Astrocyte (in vitro differentiated cells and primary cell): ENCODE results near the gene P4HA2. TPM values are rescaled to one million over a fixed set of nuclear protein-coding genes. Genes with fewer than 3 reads are reported as not detected.
"Not testable (repeated sequence)": the region's sequence is repeated elsewhere in the genome, so short reads cannot be mapped to it uniquely, and the experiment has no call there.

ENCODE experiments used
- DNase-seq: peaks from one replicate; pipeline ENCODE4 v3.0.0-alpha.2; 2010; ENCODE audit warnings: low read depth
- FAIRE-seq: peaks from 2 replicates; lab custom pipeline; 2011; peaks lifted over from hg19 to GRCh38; lab: Jason Lieb, UNC
- H2AFZ ChIP-seq: 2 replicates; pipeline ENCODE4 v1.6.0; 2012; ENCODE audit warnings: low read depth, low read length, inconsistent platforms
- H3K27ac ChIP-seq: 2 replicates; pipeline ENCODE4 v1.5.1; 2011; ENCODE audit warnings: low read depth, low read length, inconsistent platforms
- H3K27me3 ChIP-seq: 2 replicates; pipeline ENCODE4 v1.6.0; 2011; ENCODE audit warnings: low read length, inconsistent platforms; ENCODE audit not compliant: insufficient read depth
- H3K36me3 ChIP-seq: 2 replicates; pipeline ENCODE4 v1.5.1; 2011; ENCODE audit warnings: low read length, inconsistent platforms; ENCODE audit not compliant: insufficient read depth
- H3K4me1 ChIP-seq: 2 replicates; pipeline ENCODE4 v1.5.1; 2011; ENCODE audit warnings: low read length, inconsistent platforms; ENCODE audit not compliant: insufficient read depth
- H3K4me2 ChIP-seq: 2 replicates; pipeline ENCODE4 v1.6.0; 2012; ENCODE audit warnings: low read length, inconsistent platforms
- H3K4me3 ChIP-seq: 2 replicates; pipeline ENCODE4 v1.5.1; 2011; ENCODE audit warnings: low read depth, mild to moderate bottlenecking, low read length, inconsistent platforms; ENCODE audit not compliant: insufficient read depth
- H3K79me2 ChIP-seq: 2 replicates; pipeline ENCODE4 v1.6.0; 2012; ENCODE audit warnings: mild to moderate bottlenecking, low read length, inconsistent platforms; ENCODE audit not compliant: insufficient read depth
- H3K9ac ChIP-seq: 2 replicates; pipeline ENCODE4 v1.6.0; 2012; ENCODE audit warnings: mild to moderate bottlenecking, low read length, inconsistent platforms
- H3K9me3 ChIP-seq: 2 replicates; pipeline ENCODE4 v1.5.1; 2012; ENCODE audit warnings: low read depth, mild to moderate bottlenecking, low read length, inconsistent platforms; ENCODE audit not compliant: insufficient read depth
- H4K20me1 ChIP-seq: 2 replicates; pipeline ENCODE4 v1.6.0; 2012; ENCODE audit warnings: low read length, inconsistent platforms; ENCODE audit not compliant: insufficient read depth
- H3K27ac Mint-ChIP-seq: one replicate; pipeline ENCODE4 v1.8.0; 2021; ENCODE audit warnings: mild to moderate bottlenecking, mixed read lengths; ENCODE audit not compliant: unreplicated experiment
- H3K27me3 Mint-ChIP-seq: one replicate; pipeline ENCODE4 v1.8.0; 2021; ENCODE audit warnings: low read depth, mixed read lengths; ENCODE audit not compliant: unreplicated experiment
- H3K36me3 Mint-ChIP-seq: one replicate; pipeline ENCODE4 v1.8.0; 2021; ENCODE audit warnings: low read depth, mixed read lengths; ENCODE audit not compliant: unreplicated experiment
- H3K4me1 Mint-ChIP-seq: one replicate; pipeline ENCODE4 v1.8.0; 2021; ENCODE audit warnings: low read depth, mixed read lengths; ENCODE audit not compliant: unreplicated experiment
- H3K4me3 Mint-ChIP-seq: one replicate; pipeline ENCODE4 v1.8.0; 2021; ENCODE audit warnings: mild to moderate bottlenecking, moderate library complexity, mixed read lengths; ENCODE audit not compliant: unreplicated experiment
- H3K9me3 Mint-ChIP-seq: one replicate; pipeline ENCODE4 v1.8.0; 2021; ENCODE audit warnings: mild to moderate bottlenecking, mixed read lengths; ENCODE audit not compliant: unreplicated experiment
- EZH2 ChIP-seq: IDR thresholded peaks from 2 replicates; pipeline ENCODE4 v1.6.1; 2012; ENCODE audit warnings: mild to moderate bottlenecking, low read length, inconsistent platforms; ENCODE audit not compliant: insufficient read depth
- total RNA-seq: library from RNA; stranded (reverse); gene quantifications from 2 replicates; pipeline ENCODE4 v1.2.1, GENCODE V29; 2021
- TF ChIP-seq, protein P1 (sequence below): IDR thresholded peaks from 2 replicates; pipeline ENCODE4 v1.5.1; 2011; ENCODE audit warnings: low read depth, mild to moderate bottlenecking, inconsistent platforms, low read length, moderate library complexity; ENCODE audit not compliant: insufficient read depth

The P4HA2 gene
- total RNA-seq, 1 donor from 2014 or later = 214 TPM

DNA sequence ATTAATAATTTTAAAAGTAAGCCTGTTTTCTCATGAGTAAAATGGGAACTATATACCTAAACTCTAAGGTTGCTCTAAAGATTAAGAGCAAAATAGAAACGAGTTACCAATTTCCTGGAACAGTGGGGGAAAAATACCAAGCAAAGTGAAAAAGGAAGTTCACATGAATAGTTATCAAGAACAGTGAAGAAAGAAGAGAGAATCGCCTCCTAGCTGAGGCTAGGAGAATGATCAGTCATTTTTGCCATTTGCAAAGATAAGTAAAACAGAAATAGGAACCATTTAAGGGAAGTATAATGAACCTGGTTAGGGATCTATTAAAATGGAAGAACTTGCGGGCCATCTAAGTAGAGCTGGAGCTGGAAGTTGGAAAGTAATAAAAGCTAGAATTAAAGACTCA lies 50.7 kb downstream of the P4HA2 start:
- Histone ChIP-seq H3K27ac (no peak overlapping the region), H3K9me3 (no peaks in the 10 kb centered on the region), H3K4me1 (no peaks in the 10 kb centered on the region), H3K79me2 (no peaks in the 10 kb centered on the region), H3K27me3 (no peaks in the 10 kb centered on the region), H3K4me3 (no peak overlapping the region), H3K4me2 (no peak overlapping the region), H3K9ac (no peak overlapping the region), H2AFZ (no peak overlapping the region), H3K36me3 (no peaks in the 10 kb centered on the region), H4K20me1 (no peaks in the 10 kb centered on the region)
- H3K4me1 Mint-ChIP-seq = peaks cover 3% of the 10 kb centered on the region
- no peak overlapping the region for H3K4me3 Mint-ChIP-seq
- no peak overlapping the region for H3K27ac Mint-ChIP-seq
- H3K36me3 Mint-ChIP-seq = no peaks in the 10 kb centered on the region
- FAIRE-seq (no peak), DNase-seq (no peak)
- H3K27me3 Mint-ChIP-seq = peaks cover 7% of the 10 kb centered on the region
- no peaks in the 10 kb centered on the region for H3K9me3 Mint-ChIP-seq
- TF ChIP-seq, protein P1, sequence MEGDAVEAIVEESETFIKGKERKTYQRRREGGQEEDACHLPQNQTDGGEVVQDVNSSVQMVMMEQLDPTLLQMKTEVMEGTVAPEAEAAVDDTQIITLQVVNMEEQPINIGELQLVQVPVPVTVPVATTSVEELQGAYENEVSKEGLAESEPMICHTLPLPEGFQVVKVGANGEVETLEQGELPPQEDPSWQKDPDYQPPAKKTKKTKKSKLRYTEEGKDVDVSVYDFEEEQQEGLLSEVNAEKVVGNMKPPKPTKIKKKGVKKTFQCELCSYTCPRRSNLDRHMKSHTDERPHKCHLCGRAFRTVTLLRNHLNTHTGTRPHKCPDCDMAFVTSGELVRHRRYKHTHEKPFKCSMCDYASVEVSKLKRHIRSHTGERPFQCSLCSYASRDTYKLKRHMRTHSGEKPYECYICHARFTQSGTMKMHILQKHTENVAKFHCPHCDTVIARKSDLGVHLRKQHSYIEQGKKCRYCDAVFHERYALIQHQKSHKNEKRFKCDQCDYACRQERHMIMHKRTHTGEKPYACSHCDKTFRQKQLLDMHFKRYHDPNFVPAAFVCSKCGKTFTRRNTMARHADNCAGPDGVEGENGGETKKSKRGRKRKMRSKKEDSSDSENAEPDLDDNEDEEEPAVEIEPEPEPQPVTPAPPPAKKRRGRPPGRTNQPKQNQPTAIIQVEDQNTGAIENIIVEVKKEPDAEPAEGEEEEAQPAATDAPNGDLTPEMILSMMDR = no peak
- TF ChIP-seq EZH2 = no peak

DNA sequence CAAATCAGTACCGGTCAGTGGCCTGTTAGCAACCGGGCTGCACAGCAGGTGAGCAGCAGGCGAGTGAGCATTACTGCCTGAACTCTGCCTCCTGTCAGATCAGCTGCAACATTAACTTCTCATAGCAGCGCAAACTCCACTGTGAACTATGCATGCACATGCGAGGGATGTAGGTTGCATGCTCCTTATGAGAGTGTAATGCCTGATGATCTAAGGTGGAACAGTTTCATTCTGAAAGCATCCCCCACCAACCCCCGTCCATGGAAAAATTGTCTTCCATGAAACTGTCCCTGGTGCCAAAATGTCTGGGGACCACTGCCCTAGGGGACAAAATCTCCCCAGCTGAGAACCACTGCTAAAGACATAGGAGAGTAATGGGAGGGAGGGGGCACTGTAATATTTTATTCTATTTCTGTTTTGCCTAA lies 51.1 kb downstream of the P4HA2 start:
- no peaks in the 10 kb centered on the region for H3K79me2 ChIP-seq
- no peaks in the 10 kb centered on the region for H3K9me3 ChIP-seq
- H2AFZ ChIP-seq = no peak overlapping the region
- H3K27ac ChIP-seq = no peak overlapping the region
- no peak for DNase-seq
- H3K4me1 ChIP-seq = no peaks in the 10 kb centered on the region
- FAIRE-seq = no peak
- no peaks in the 10 kb centered on the region for H3K9me3 Mint-ChIP-seq
- H3K4me1 Mint-ChIP-seq = peaks cover 3% of the 10 kb centered on the region
- H3K27me3 ChIP-seq = no peaks in the 10 kb centered on the region
- no peak overlapping the region for H3K4me3 Mint-ChIP-seq
- H3K27ac Mint-ChIP-seq = no peak overlapping the region
- no peak overlapping the region for H3K4me2 ChIP-seq
- H3K4me3 ChIP-seq = no peak overlapping the region
- no peak for TF ChIP-seq EZH2
- H3K36me3 Mint-ChIP-seq = no peaks in the 10 kb centered on the region
- H3K36me3 ChIP-seq = no peaks in the 10 kb centered on the region
- no peaks in the 10 kb centered on the region for H4K20me1 ChIP-seq
- H3K27me3 Mint-ChIP-seq = peaks cover 7% of the 10 kb centered on the region
- H3K9ac ChIP-seq = no peak overlapping the region

DNA sequence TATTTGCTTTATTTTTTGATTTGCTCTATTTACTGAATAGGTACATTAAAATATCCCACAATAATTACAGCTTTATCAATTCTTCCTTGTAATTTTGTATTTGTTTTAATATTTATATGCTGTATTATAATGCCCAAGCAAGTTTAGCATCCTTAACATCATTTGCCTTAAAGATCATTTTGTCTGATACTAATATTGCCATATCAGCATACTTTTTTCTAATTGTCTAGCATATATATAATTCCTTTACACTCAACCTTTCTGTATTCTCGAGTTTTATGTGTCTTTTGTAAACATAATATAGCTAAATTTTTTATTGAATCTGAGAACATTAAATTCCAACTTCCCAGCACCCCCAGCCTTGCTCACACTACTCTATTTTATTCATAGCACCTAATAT lies 64.7 kb downstream of the P4HA2 start:
- no peak overlapping the region for H3K27ac Mint-ChIP-seq
- Histone ChIP-seq H3K4me2 (no peak overlapping the region), H4K20me1 (no peaks in the 10 kb centered on the region), H3K9me3 (no peaks in the 10 kb centered on the region), H3K9ac (no peak overlapping the region), H3K79me2 (no peaks in the 10 kb centered on the region), H2AFZ (no peak overlapping the region), H3K27ac (no peak overlapping the region), H3K4me1 (no peaks in the 10 kb centered on the region), H3K27me3 (no peaks in the 10 kb centered on the region), H3K36me3 (no peaks in the 10 kb centered on the region), H3K4me3 (no peak overlapping the region)
- peaks cover 7% of the 10 kb centered on the region for H3K27me3 Mint-ChIP-seq
- H3K4me1 Mint-ChIP-seq = no peaks in the 10 kb centered on the region
- H3K9me3 Mint-ChIP-seq = peaks cover 5% of the 10 kb centered on the region
- no peak overlapping the region for H3K4me3 Mint-ChIP-seq
- TF ChIP-seq EZH2 = no peak
- TF ChIP-seq, protein P1 = no peak
- DNase-seq (no peak), FAIRE-seq (no peak)
- peaks cover under 1% of the 10 kb centered on the region for H3K36me3 Mint-ChIP-seq

DNA sequence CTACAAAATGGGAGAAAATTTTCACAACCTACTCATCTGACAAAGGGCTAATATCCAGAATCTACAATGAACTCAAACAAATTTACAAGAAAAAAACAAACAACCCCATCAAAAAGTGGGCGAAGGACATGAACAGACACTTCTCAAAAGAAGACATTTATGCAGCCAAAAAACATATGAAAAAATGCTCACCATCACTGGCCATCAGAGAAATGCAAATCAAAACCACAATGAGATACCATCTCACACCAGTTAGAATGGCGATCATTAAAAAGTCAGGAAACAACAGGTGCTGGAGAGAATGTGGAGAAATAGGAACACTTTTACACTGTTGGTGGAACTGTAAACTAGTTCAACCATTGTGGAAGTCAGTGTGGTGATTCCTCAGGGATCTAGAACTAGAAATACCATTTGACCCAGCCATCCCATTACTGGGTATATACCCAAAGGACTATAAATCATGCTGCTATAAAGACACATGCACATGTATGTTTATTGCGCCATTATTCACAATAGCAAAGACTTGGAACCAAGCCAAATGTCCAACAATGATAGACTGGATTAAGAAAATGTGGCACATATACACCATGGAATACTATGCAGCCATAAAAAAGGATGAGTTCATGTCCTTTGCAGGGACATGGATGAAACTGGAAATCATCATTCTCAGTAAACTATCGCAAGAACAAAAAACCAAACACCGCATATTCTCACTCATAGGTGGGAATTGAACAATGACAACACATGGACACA lies 65.9 kb downstream of the P4HA2 start:
- H3K27me3 Mint-ChIP-seq, H3K27ac Mint-ChIP-seq, H3K9ac ChIP-seq, H3K27ac ChIP-seq, H3K4me1 Mint-ChIP-seq, H3K27me3 ChIP-seq, H3K4me3 Mint-ChIP-seq, FAIRE-seq, H3K36me3 Mint-ChIP-seq, H4K20me1 ChIP-seq, H3K4me2 ChIP-seq, H3K9me3 Mint-ChIP-seq, H2AFZ ChIP-seq, H3K9me3 ChIP-seq, H3K4me1 ChIP-seq, H3K4me3 ChIP-seq, H3K79me2 ChIP-seq, H3K36me3 ChIP-seq, DNase-seq: not testable (repeated sequence)
